Lower lobe of right lung (tissue), 2 donors: Measurements from ENCODE around the gene ADGRB3. TPM values are rescaled to one million over a fixed set of nuclear protein-coding genes. Genes with fewer than 3 reads are reported as not detected.

ENCODE experiments used
- ATAC-seq, 2 donors: fragments of 200-7000 bp; cut with Tn5 transposase; one replicate each; pipeline ENCODE4 v1.9.1; 2020 to 2022; ENCODE audit warnings: mild to moderate bottlenecking in 2 of 2, moderate library complexity in 2 of 2
- DNase-seq: peaks from one replicate; pipeline ENCODE4 v3.0.0-alpha.2; 2020
- H3K27ac ChIP-seq: fragments of 200-600 bp; one replicate; pipeline ENCODE4 v1.8.0; 2022
- H3K27me3 ChIP-seq: fragments of 200-600 bp; one replicate; pipeline ENCODE4 v1.8.0; 2022; ENCODE audit warnings: low read depth
- H3K36me3 ChIP-seq: fragments of 200-600 bp; one replicate; pipeline ENCODE4 v1.8.0; 2022; ENCODE audit warnings: mild to moderate bottlenecking
- H3K4me1 ChIP-seq: fragments of 200-600 bp; one replicate; pipeline ENCODE4 v1.8.0; 2022
- H3K4me3 ChIP-seq: fragments of 200-600 bp; one replicate; pipeline ENCODE4 v1.8.0; 2022; ENCODE audit warnings: mild to moderate bottlenecking
- H3K9me3 ChIP-seq: fragments of 200-600 bp; one replicate; pipeline ENCODE4 v1.8.0; 2022
- CTCF ChIP-seq: fragments of 200-600 bp; IDR thresholded peaks from one replicate; pipeline ENCODE4 v1.8.0; 2022; ENCODE audit warnings: antibody characterized with exemption, mild to moderate bottlenecking
- intact Hi-C: fragments of 100-400 bp; cut with DNase I; formaldehyde crosslinking; loops from one replicate; pipeline ENCODE4 v1.11.0; 2022
- total RNA-seq: library from RNA; stranded (reverse); fragmentation: NEBNext Ultra II Directional; extraction: Animal tissue kit (Norgen Biotek cat#: 25700); gene quantifications from one replicate; pipeline ENCODE4 v1.2.1, GENCODE V29; 2021
- donor health status: DM: no; HTN: yes; CAD: no; lungs with severe emphysema.

The ADGRB3 gene
- total RNA-seq, 1 donor from 2014 or later: 2.3 TPM

GRCh38 chr6:68639211-68639610 lies 4.1 kb downstream of the ADGRB3 start:
- intact Hi-C loops: no loop called here
- no peak for DNase-seq

GRCh38 chr6:68639826-68640490 lies 4.9 kb downstream of the ADGRB3 start:
- ATAC-seq: no peak
- no peak for DNase-seq
- no peak for TF ChIP-seq CTCF
- Histone ChIP-seq H3K27me3 (peaks cover 14% of the 10 kb centered on the region), H3K4me1 (peaks cover 5% of the 10 kb centered on the region), H3K4me3 (peak overlapping the region; percentile 40), H3K27ac (no peak overlapping the region), H3K9me3 (no peaks in the 10 kb centered on the region), H3K36me3 (no peaks in the 10 kb centered on the region)
- intact Hi-C loops: no loop called here

More at GRCh38 chr6:68639211-68639610, 4.1 kb downstream of the ADGRB3 start:
- Histone ChIP-seq H3K27me3 (peaks cover 14% of the 10 kb centered on the region), H3K4me1 (peaks cover 5% of the 10 kb centered on the region), H3K9me3 (no peaks in the 10 kb centered on the region), H3K27ac (no peak overlapping the region), H3K36me3 (no peaks in the 10 kb centered on the region), H3K4me3 (no peak overlapping the region)
- no peak for ATAC-seq
- TF ChIP-seq CTCF: no peak

GRCh38 chr6:68640491-68640835 lies 5.4 kb downstream of the ADGRB3 start:
- intact Hi-C loops: no loop called here
- DNase-seq: no peak
- Histone ChIP-seq H3K4me1 (peaks cover 5% of the 10 kb centered on the region), H3K4me3 (peak overlapping the region; percentile 40), H3K27ac (no peak overlapping the region), H3K9me3 (no peaks in the 10 kb centered on the region), H3K27me3 (peaks cover 14% of the 10 kb centered on the region), H3K36me3 (no peaks in the 10 kb centered on the region)
- no peak for TF ChIP-seq CTCF
- no peak for ATAC-seq

- intact Hi-C loops: no loop called here
- no peaks in the 10 kb centered on the region for H3K9me3 ChIP-seq
- H3K4me3 ChIP-seq: no peak overlapping the region
- DNase-seq (no peak), ATAC-seq (no peak)
- TF ChIP-seq CTCF: no peak
- no peak overlapping the region for H3K27ac ChIP-seq
- H3K27me3 ChIP-seq: peaks cover 14% of the 10 kb centered on the region
- H3K36me3 ChIP-seq: no peaks in the 10 kb centered on the region
- peaks cover under 1% of the 10 kb centered on the region for H3K4me1 ChIP-seq
These were observed 6.1 kb downstream of the ADGRB3 start for GRCh38 chr6:68641172-68641571.

GRCh38 chr6:68642081-68642480 lies 7.0 kb downstream of the ADGRB3 start:
- H3K9me3 ChIP-seq: no peaks in the 10 kb centered on the region

More at GRCh38 chr6:68642081-68642480, 7.0 kb downstream of the ADGRB3 start:
- DNase-seq: no peak
- H3K27ac ChIP-seq: no peak overlapping the region
- intact Hi-C loops: no loop called here
- no peaks in the 10 kb centered on the region for H3K36me3 ChIP-seq
- H3K4me1 ChIP-seq: no peaks in the 10 kb centered on the region
- ATAC-seq: no peak
- H3K27me3 ChIP-seq: peaks cover 5% of the 10 kb centered on the region
- TF ChIP-seq CTCF: no peak
- no peak overlapping the region for H3K4me3 ChIP-seq
